HG03135 (cell line): Measurements from ENCODE around the gene ACOD1.
"Not testable (repeated sequence)": the region's sequence is repeated elsewhere in the genome, so short reads cannot be mapped to it uniquely, and the experiment has no call there.

Source experiments
- ATAC-seq: cut with Tn5 transposase; IDR thresholded peaks from one replicate; pipeline ENCODE4 v1.9.1; 2021; ENCODE audit warnings: mild to moderate bottlenecking, moderate library complexity; ENCODE audit not compliant: unreplicated experiment

ACOD1 gene

GRCh38 chr13:76948149-76948548 lies at the start of gene ACOD1:
Gene ACOD1 (plus strand): TSS chr13:76948511. CDS start chr13:76948559, 48 bp downstream.
- no peak for ATAC-seq

- not testable (repeated sequence) for ATAC-seq
Observed at GRCh38 chr13:76899066-76899465, 49.2 kb upstream of the ACOD1 start.

GRCh38 chr13:76903544-76904162 lies 44.7 kb upstream of the ACOD1 start:
- ATAC-seq: peak; percentile 92

GRCh38 chr13:76904507-76904906 lies 43.8 kb upstream of the ACOD1 start:
- no peak for ATAC-seq

GRCh38 chr13:76912476-76912875 lies 35.8 kb upstream of the ACOD1 start:
- ATAC-seq: no peak

- no peak for ATAC-seq
Observed at GRCh38 chr13:76913898-76914297, 34.4 kb upstream of the ACOD1 start.

GRCh38 chr13:76917095-76917494 lies 31.2 kb upstream of the ACOD1 start:
- ATAC-seq: no peak

- not testable (repeated sequence) for ATAC-seq
Observed at GRCh38 chr13:76917755-76918481, 30.4 kb upstream of the ACOD1 start.

GRCh38 chr13:76921516-76921915 lies 26.8 kb upstream of the ACOD1 start:
- ATAC-seq: no peak

GRCh38 chr13:76925115-76925514 lies 23.2 kb upstream of the ACOD1 start:
- no peak for ATAC-seq

- no peak for ATAC-seq
Observed at GRCh38 chr13:76927955-76928354, 20.4 kb upstream of the ACOD1 start.

GRCh38 chr13:76928456-76928855 lies 19.9 kb upstream of the ACOD1 start:
- no peak for ATAC-seq

- ATAC-seq: no peak
Observed at GRCh38 chr13:76929320-76929719, 19.0 kb upstream of the ACOD1 start.

- no peak for ATAC-seq
Observed at GRCh38 chr13:76929851-76930374, 18.4 kb upstream of the ACOD1 start.

GRCh38 chr13:76932076-76932475 lies 16.2 kb upstream of the ACOD1 start:
- no peak for ATAC-seq

- ATAC-seq: no peak
Observed at GRCh38 chr13:76934671-76935070, 13.6 kb upstream of the ACOD1 start.

GRCh38 chr13:76936763-76937162 lies 11.5 kb upstream of the ACOD1 start:
- ATAC-seq: no peak

- ATAC-seq: no peak
Observed at GRCh38 chr13:76937281-76937820, 11.0 kb upstream of the ACOD1 start.

- ATAC-seq: no peak
Observed at GRCh38 chr13:76939215-76939614, 9.1 kb upstream of the ACOD1 start.

GRCh38 chr13:76942363-76942762 lies 5.9 kb upstream of the ACOD1 start:
- ATAC-seq: no peak

GRCh38 chr13:76943646-76944045 lies 4.7 kb upstream of the ACOD1 start:
- ATAC-seq: no peak

GRCh38 chr13:76944456-76944855 lies 3.9 kb upstream of the ACOD1 start:
- ATAC-seq: no peak
